Measurements from ENCODE around the gene IRF2BP1.

The IRF2BP1 gene

GRCh38 chr19:45860359-45861259, 25.3 kb downstream of the IRF2BP1 start:
- DNase-seq, result no peak

- DNase-seq, result no peak
These were observed 31.7 kb downstream of the IRF2BP1 start for GRCh38 chr19:45854167-45854778.

- peak; percentile 42 for DNase-seq
These were observed 33.0 kb downstream of the IRF2BP1 start for GRCh38 chr19:45852983-45853382.

GRCh38 chr19:45852145-45852750, 33.7 kb downstream of the IRF2BP1 start:
- no peak for DNase-seq

GRCh38 chr19:45848922-45849321, 37.0 kb downstream of the IRF2BP1 start:
- DNase-seq, result no peak

GRCh38 chr19:45847663-45848062, 38.3 kb downstream of the IRF2BP1 start:
- DNase-seq, result no peak

- DNase-seq, result no peak
These were observed 43.7 kb downstream of the IRF2BP1 start for GRCh38 chr19:45842198-45842597.

- no peak for DNase-seq
These were observed 51.0 kb downstream of the IRF2BP1 start for GRCh38 chr19:45834970-45835369.
